Left colon (tissue), 2 donors: ENCODE data around the gene SARDH. TPM values are rescaled to one million over a fixed set of nuclear protein-coding genes. Genes with fewer than 3 reads are reported as not detected.

Experiments used
- ATAC-seq: fragments of 200-7000 bp; cut with Tn5 transposase; one replicate; pipeline ENCODE4 v1.9.1; 2020; ENCODE audit warnings: mild to moderate bottlenecking, moderate library complexity
- DNase-seq, 2 donors: peaks; one replicate each; pipeline ENCODE4 v3.0.0-alpha.2; 2020
- intact Hi-C, 2 donors: fragments of 100-400 bp; cut with DNase I in 1 of 2; cut with micrococcal nuclease in 1 of 2; formaldehyde crosslinking; loops; one replicate each; pipeline versions ENCODE4 v1.11.2 to v1.14.0; 2022; cut with DNase I, micrococcal nuclease
- total RNA-seq, 2 donors: library from RNA; stranded (reverse); fragmentation: NEBNext Ultra II Directional; extraction: Animal tissue kit (Norgen Biotek cat#: 25700); gene quantifications; one replicate each; pipeline ENCODE4 v1.2.1, GENCODE V29; 2021
- donor health status: DM: no; HTN: no; CAD: no.
- donor health status: DM: yes; HTN: yes; CAD: no.

The SARDH gene
- total RNA-seq, 2 donors from 2014 or later: 0.40 to 0.92 TPM

DNA sequence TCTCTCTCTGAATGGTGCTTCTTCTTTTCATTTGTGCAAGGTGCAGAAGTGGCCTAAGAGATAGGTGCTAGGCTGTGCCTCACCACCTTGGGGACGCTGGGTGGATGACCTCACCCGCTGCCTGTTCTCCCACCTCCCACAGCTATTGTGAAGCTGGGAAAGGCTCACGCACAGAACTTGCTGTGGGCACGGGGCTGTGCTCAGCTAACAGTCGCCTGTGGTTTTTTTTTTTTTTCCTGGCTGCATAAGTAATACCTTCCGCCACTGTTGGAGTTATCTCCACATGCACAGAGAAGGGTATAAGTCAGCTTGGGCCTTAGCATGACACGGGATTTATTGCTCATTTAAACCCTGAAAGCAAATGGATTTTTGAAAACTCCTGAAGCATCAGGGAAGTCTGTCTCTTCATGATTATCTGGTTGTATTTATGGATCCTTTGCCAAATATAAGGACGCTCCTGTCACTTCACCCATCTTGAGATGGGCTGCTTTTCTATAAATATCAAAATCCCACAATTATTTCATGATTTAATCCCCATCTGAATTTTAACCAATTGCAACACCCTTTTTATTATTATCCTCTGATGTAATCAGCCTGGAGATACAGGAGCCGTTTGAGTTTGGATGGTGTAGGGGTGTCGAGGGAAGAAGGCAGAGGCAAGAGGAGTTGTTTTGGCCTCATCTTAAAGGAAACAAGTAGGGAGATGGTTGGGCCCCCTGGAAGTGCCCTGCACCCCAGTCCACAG is 93.0 kb downstream of the SARDH start:
- ATAC-seq: no peak
- no peak for DNase-seq
- intact Hi-C loops: no loop called here

DNA sequence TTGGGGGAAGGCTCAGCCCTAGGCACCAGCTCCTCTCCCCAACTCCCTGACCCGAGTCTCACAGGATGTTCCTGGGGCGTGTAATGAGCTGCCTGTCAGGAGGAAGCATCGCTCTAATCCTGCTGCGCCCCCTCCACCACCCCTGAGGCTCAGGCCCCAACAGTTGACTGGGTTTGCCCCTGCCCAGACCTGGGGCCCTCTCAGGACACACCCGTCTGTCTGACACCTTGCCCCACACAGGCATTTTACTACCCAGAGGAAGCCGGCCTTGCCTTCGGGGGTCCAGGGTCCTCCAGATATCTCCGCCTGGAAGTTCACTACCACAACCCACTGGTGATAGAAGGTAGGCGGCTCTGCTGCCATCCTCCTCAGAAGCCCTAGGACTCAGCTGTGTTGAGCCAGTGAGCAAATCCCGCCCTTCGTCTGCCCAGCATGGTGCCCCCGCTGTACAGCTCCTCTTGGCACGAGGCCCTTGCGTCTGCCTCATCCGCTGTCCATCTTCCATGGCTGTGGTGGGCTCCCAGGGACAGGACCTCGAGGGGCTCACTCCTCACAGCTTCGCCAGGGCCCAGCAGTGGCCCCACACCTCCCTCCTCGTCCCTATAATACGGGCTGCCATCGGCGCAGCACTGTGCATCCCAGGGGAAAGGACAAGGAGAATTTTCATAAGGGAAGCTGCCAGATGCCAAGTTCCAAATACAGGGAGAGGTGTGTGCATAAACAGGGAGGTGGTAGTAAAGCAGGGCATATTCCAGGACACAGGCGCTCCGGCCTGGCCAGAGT is 94.0 kb downstream of the SARDH start:
- ATAC-seq (no peak), DNase-seq (no peak)
- intact Hi-C loops: no loop called here

DNA sequence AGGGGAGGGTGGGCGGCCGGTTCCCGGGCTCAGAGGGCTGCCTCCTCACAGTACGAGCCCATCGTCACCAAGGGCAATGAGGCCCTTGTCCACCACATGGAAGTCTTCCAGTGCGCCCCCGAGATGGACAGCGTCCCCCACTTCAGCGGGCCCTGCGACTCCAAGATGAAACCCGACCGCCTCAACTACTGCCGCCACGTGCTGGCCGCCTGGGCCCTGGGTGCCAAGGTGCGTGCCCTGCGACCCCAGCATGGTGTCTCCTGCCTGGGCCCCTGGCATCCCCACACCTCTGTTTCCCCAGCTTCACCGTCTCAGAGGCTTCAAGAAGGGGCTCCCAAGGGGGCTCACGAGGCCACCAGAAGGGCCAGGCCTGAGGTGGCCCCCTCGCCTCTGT is 94.8 kb downstream of the SARDH start:
- ATAC-seq: no peak
- intact Hi-C loops: no loop called here
- no peak for DNase-seq

DNA sequence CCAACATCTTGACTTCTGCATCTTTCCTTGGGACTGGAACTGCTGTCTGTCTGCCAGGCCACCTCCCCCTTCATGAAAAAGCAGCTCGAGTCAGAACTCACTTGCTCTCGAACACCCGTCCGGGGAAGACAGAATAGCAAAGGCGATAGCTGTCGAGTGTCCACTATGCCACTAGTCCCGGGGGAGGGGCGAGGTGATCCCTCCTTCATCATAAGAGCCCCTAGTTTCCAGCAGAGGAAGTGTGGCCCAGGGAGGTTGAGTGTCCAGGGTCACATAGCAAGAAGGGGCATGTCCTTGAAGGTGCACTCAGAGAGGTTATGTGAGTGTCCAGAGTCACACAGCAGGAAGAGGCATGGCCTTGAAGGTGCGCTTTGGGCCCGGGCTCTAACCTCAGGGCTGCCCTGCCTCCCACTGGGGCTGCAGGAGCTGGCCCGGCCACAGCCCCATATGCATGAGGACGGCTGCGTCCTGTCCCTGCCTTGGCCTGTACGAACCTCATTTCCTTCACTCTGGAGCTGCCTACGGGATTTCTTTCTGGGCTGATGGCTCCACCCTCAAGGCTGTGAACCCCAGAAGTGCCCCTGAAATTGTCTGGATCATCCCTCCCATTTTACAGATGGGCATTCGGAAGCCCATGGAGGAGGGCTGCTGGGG is 95.3 kb downstream of the SARDH start:
- ATAC-seq: no peak
- DNase-seq: no peak
- intact Hi-C loops: no loop called here

DNA sequence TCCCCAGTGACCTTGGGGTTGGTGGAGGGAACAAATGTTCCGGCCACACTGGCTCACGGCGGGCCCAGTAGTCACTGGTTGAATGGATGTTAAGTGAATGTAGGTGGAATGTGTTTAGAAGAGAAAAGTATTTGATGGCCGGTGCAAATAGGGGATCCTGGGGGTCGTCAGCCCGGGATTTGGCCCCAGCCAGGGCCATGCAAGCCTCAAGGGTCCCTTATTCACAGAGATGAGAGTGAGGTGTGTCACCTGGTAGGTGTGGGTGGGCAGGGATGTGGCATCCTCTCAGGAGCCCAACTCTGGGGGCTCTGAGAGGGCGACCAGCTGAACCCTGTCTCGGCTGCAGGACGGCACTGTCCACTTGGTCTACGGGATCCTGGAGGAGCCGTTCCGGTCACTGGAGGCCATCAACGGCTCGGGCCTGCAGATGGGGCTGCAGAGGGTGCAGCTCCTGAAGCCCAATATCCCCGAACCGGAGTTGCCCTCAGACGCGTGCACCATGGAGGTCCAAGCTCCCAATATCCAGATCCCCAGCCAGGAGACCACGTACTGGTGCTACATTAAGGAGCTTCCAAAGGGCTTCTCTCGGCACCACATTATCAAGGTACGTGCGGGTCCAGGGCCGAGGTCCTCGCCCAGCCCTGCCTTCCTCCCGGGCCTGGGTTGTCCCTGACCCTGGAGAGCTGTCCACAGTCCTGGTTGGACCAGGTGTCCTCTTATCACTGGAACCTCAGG is 96.1 kb downstream of the SARDH start:
- intact Hi-C loops: no loop called here
- no peak for ATAC-seq
- no peak for DNase-seq

GRCh38 chr9:133641396-133641655 is 96.8 kb downstream of the SARDH start:
- no peak for DNase-seq
- intact Hi-C loops: no loop called here
- no peak for ATAC-seq

DNA sequence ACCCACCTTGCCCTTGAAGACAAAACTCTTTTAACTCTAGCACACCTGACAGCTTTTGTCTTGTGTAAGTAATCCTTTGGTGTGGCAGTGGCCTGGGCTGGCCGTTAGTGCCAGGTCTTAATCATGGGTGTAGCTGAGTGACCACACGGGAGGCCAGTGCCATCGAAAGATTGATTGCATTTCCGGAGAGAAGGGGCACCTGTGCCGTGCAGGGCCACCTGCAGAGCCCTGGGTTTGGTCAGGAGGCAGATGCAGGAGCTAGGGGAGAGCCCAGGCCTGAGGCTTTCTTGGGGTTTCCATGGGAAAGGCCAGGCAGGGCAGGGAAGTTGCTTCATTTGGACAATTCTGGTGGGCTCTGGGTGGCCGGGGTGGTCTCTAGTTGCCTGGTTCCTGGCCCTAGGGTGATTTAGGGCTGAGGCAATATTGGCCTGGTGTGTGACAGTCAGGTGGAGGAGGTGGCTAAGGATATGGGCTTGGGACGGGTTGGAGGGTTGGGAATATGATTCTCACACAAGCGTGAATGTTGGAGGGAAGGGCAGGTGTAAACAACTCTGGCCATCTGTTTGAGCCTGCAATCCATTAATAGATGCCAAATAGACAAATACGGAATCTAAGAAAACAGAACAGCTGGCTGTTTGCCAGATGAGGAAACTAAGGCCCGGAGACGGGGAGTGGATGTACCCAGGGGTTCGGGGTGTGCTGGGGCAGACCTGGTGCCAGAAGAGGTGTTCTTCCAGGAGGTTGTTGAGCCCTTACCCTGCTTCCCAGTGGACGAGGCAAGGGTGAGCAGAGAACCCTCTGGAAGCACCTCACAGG is 97.4 kb downstream of the SARDH start:
- DNase-seq (no peak), ATAC-seq (no peak)
- intact Hi-C loops: no loop called here

- intact Hi-C loops: no loop called here
- DNase-seq (no peak), ATAC-seq (no peak)
Observed at GRCh38 chr9:133640160-133640559, 98.0 kb downstream of the SARDH start.

- DNase-seq (no peak), ATAC-seq (no peak)
- intact Hi-C loops: no loop called here
Observed at GRCh38 chr9:133639613-133640012, 98.5 kb downstream of the SARDH start.

DNA sequence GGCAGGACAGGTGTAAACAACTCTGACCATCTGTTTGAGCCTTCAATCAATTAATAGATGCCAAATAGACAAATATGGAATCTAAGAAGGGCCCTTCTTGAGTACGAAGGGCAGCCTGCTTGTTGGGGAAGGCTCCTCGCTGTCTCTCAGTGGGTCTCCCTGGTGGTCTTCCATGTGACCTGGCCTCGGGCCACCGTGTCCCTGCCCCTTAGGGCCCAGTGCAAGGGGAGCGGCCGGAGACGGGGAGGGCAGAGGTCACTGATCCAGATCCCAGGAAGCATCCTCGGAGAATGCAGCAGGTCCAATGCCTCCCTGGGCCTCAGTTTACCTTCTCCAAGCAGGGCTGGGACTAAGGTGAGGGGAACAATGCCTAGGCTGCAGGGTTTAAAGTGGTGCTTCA is 99.4 kb downstream of the SARDH start:
- intact Hi-C loops: no loop called here
- no peak for ATAC-seq
- DNase-seq: no peak

DNA sequence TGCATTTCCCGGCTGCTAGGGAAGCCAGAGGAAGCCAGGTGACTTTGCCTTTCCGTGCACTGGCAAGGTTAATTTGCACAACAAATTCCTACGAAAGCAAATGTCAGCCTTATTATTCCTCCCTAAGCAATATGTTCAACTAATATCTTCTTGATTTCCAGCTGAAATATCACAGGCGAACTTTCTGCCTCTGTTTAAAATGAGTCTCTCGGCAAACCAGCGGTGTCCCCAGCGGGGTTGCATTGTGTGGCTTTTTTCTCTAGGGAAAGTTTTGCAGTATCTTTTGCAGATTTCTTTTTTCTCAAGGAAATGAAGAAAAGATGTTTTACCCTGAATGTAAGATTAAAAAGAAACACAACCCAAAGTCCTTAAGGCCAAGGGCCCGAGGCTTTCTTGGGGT is 100.1 kb downstream of the SARDH start:
- intact Hi-C loops: no loop called here
- DNase-seq: no peak
- ATAC-seq: no peak

- intact Hi-C loops: no loop called here
- DNase-seq (no peak), ATAC-seq (no peak)
Observed at GRCh38 chr9:133637451-133638055, 100.6 kb downstream of the SARDH start.

DNA sequence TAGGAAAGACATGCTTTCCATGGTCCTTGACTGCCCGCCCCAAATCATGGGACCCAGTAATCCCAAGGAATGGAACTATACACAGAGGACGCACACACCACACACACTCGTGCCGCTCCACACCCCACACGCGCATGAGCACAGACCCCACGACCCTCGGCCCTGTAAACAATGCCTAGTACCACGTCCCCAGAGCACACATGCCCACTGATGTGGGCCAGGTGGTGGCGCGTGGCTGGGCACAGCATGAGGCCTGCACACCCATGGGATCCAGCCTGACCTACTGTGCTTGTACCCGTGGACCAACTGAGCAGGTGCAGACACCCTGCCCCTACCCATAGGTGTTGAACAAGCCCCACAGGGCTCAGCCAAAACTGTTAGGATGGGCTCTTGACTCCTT is 101.2 kb downstream of the SARDH start:
- ATAC-seq (no peak), DNase-seq (no peak)
- intact Hi-C loops: no loop called here

DNA sequence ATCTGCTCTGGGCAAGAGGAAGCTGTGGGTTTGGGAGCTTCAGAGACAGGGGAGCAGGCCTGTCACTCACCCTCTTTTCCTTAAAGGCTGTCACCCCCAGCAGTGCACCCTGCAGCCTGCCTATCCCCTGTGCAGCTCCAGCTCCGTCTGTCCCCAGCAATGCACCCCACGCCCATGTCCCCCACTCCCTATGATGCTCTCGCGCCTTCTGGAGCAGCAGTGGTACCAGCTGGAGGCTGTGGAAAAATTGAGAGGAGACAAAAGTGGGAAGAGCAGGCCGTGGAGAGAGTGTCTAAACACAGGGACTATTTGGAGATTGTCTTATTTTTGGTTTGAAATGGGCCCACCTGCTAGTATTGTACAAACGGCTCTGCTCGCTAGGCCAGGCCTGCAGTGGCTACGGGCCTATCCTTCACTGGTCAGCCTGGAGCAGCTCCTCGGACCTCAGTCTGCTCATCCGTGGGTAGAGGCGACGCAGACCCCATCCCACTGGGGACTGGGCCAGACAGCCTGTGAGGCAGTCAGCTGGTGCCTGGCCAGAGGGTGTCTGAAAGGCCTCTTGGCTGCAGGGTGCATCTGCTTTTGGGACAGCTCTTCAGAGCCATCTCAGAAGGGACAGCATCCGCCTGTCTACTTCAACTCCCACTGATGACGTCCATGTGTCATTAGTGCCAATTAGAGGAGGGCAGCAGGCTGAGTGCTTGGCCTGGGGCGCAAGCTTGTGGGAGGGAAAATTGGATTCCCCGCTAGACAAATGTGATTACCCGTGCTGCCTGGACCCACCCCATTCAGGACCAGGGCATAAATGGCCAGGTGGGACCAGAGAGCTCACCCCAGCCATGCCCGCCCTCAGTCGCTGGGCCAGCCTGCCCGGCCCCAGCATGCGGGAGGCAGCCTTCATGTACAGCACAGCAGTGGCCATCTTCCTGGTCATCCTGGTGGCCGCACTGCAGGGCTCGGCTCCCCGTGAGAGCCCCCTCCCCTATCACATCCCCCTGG is 102.3 kb downstream of the SARDH start, which contains the start of gene DBH:
Gene DBH (plus strand): TSS at position 831 of the 999 bp plus-strand sequence. CDS start 9 bp downstream, at position 840.
- intact Hi-C loops: no loop called here
- no peak for ATAC-seq
- DNase-seq: no peak

DNA sequence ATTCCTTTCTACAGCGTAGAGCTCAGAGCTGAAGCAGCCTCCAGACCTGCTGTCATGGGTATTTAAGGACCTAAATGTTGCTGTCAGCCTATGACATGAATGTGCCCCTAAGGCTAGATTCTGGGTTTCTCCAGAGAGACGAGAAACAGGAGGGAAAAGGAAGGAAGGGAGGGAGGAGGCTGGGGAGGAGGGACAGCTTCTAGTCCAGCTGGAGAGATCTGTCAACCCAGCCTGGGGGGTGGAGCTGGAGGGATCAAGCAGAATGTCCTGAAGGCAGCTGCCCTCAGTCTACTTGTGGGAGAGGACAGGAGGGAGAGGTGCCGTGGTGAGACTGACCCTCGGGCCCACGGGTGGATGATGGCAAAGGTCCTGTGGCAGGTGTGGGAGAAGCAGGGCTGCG is 103.1 kb downstream of the SARDH start:
- intact Hi-C loops: no loop called here
- no peak for ATAC-seq

DNA sequence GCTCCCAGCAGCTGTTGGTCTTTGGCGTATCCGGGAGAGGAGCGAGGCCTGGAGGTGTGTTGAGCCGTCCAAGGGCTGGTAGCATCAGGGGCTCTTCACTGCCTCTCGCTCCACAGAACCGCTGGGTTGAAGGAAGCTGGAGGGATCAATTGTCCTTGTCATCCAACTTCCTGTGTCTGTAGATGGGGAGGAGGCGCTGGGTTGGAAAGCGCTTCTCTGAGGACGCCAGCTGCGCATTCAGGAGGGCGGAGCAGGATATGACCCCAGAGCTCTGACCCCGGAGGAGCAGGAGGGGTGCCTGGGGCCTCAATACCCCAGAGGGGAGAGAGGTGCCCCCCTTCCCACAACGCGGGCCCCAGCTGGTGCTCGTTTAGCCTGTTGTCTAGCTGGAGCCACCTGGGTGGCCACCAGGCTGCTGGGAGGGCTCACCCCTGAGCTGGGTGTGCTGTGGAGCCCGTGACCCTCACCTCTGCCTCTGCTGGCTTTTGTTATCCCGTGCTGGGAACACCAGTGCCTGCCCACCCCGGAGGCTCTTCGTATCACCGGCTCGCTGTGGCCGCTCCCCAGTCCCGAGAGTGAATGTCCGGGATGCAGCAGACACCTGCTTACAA is 104.0 kb downstream of the SARDH start:
- no peak for ATAC-seq
- DNase-seq: no peak
- intact Hi-C loops: no loop called here

More for the DNA sequence above, 103.1 kb downstream of the SARDH start:
- no peak for DNase-seq

- intact Hi-C loops: no loop called here
- DNase-seq (no peak), ATAC-seq (no peak)
Observed at GRCh38 chr9:133633681-133634080, 104.5 kb downstream of the SARDH start.
